Measurements from ENCODE around the gene SOBP.
"Not testable (repeated sequence)": the region's sequence is repeated elsewhere in the genome, so short reads cannot be mapped to it uniquely, and the experiment has no call there.

Gene SOBP

GRCh38 chr6:107550241-107550840 lies 60.4 kb downstream of the SOBP start:
- H3K9ac ChIP-seq (ENCODE audit: low read depth, low read length): no peak overlapping the region
- no peak for TF ChIP-seq CTCF (IDR thresholded peaks at IDR 0.05; ENCODE audit: borderline replicate concordance, extremely low read depth, low read length, poor library complexity, severe bottlenecking)
- TF ChIP-seq EZH2 (IDR thresholded peaks at IDR 0.05; ENCODE audit: borderline replicate concordance, low read depth, low read length, severe bottlenecking): no peak
- no peak overlapping the region for H2AFZ ChIP-seq (ENCODE audit: low read depth, low read length)
- no peak overlapping the region for H3K4me2 ChIP-seq (ENCODE audit: insufficient read depth, low read length)
- no peak for DNase-seq
- no peaks in the 10 kb centered on the region for H4K20me1 ChIP-seq (ENCODE audit: insufficient read depth, low read length)
- H3K9me3 ChIP-seq (ENCODE audit: insufficient read depth, low read length, severe bottlenecking): no peaks in the 10 kb centered on the region
- no peak for ATAC-seq (ENCODE audit: insufficient read depth, low read depth)
- H3K4me3 ChIP-seq (ENCODE audit: low read depth in 1 of 2, low read length in 2 of 2): no peak overlapping the region
- 0 out of 2 replicates have a peak, but pooled peaks cover 5% of the 10 kb centered on the region for H3K36me3 ChIP-seq (ENCODE audit: insufficient read depth, low read length)
- H3K4me1 ChIP-seq (ENCODE audit: insufficient read depth, low read length): no peaks in the 10 kb centered on the region
- H3K79me2 ChIP-seq (ENCODE audit: insufficient read depth, low read length): no peaks in the 10 kb centered on the region
- no peak overlapping the region for H3K27ac ChIP-seq (ENCODE audit: low read length)
- H3K27me3 ChIP-seq (ENCODE audit: insufficient read depth, low read length, poor library complexity): no peaks in the 10 kb centered on the region

GRCh38 chr6:107550906-107551305 lies 61.0 kb downstream of the SOBP start:
- no peak for TF ChIP-seq CTCF (IDR thresholded peaks at IDR 0.05; ENCODE audit: borderline replicate concordance, extremely low read depth, low read length, poor library complexity, severe bottlenecking)
- no peak for TF ChIP-seq EZH2 (IDR thresholded peaks at IDR 0.05; ENCODE audit: borderline replicate concordance, low read depth, low read length, severe bottlenecking)
- no peaks in the 10 kb centered on the region for H3K4me1 ChIP-seq (ENCODE audit: insufficient read depth, low read length)
- no peak overlapping the region for H3K27ac ChIP-seq (ENCODE audit: low read length)
- DNase-seq: no peak
- no peak overlapping the region for H3K4me2 ChIP-seq (ENCODE audit: insufficient read depth, low read length)
- 0 out of 2 replicates have a peak, but pooled peaks cover 5% of the 10 kb centered on the region for H3K36me3 ChIP-seq (ENCODE audit: insufficient read depth, low read length)
- no peak overlapping the region for H3K4me3 ChIP-seq (ENCODE audit: low read depth in 1 of 2, low read length in 2 of 2)
- ATAC-seq (ENCODE audit: insufficient read depth, low read depth): no peak
- H2AFZ ChIP-seq (ENCODE audit: low read depth, low read length): no peak overlapping the region
- no peak overlapping the region for H3K9ac ChIP-seq (ENCODE audit: low read depth, low read length)
- no peaks in the 10 kb centered on the region for H3K9me3 ChIP-seq (ENCODE audit: insufficient read depth, low read length, severe bottlenecking)
- no peaks in the 10 kb centered on the region for H3K27me3 ChIP-seq (ENCODE audit: insufficient read depth, low read length, poor library complexity)
- H4K20me1 ChIP-seq (ENCODE audit: insufficient read depth, low read length): no peaks in the 10 kb centered on the region
- H3K79me2 ChIP-seq (ENCODE audit: insufficient read depth, low read length): no peaks in the 10 kb centered on the region

GRCh38 chr6:107553121-107553520 lies 63.2 kb downstream of the SOBP start:
- not testable (repeated sequence) for H2AFZ ChIP-seq (ENCODE audit: low read depth, low read length); ATAC-seq (ENCODE audit: insufficient read depth, low read depth); H3K27me3 ChIP-seq (ENCODE audit: insufficient read depth, low read length, poor library complexity); H3K4me2 ChIP-seq (ENCODE audit: insufficient read depth, low read length); H4K20me1 ChIP-seq (ENCODE audit: insufficient read depth, low read length); H3K9ac ChIP-seq (ENCODE audit: low read depth, low read length); DNase-seq; H3K9me3 ChIP-seq (ENCODE audit: insufficient read depth, low read length, severe bottlenecking); H3K36me3 ChIP-seq (ENCODE audit: insufficient read depth, low read length); H3K4me3 ChIP-seq (ENCODE audit: low read depth in 1 of 2, low read length in 2 of 2); H3K27ac ChIP-seq (ENCODE audit: low read length); H3K79me2 ChIP-seq (ENCODE audit: insufficient read depth, low read length); H3K4me1 ChIP-seq (ENCODE audit: insufficient read depth, low read length)

DNA sequence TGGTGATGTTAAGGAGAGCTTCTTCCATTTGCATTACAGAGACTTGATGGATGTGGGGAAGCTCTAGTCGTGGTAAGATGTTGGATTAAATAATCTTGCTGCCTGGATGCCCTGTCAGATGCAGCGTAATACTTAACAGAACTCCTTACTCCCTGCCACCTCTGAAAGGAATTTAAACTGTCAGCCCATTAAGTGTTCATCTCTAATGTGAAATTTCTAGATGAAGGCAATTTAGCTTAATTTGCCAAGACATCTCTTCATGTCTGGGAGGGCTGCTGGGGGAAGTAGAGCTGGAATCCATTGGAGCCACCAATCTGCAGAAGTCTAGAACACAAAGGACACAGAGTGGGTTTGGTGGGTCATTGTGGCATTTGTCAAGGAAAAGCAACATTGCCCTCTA lies 64.4 kb downstream of the SOBP start:
- no peak overlapping the region for H3K9ac ChIP-seq (ENCODE audit: low read depth, low read length)
- H3K36me3 ChIP-seq (ENCODE audit: insufficient read depth, low read length): 0 out of 2 replicates have a peak, but pooled peaks cover 5% of the 10 kb centered on the region
- no peaks in the 10 kb centered on the region for H4K20me1 ChIP-seq (ENCODE audit: insufficient read depth, low read length)
- H3K79me2 ChIP-seq (ENCODE audit: insufficient read depth, low read length): no peaks in the 10 kb centered on the region
- H3K27ac ChIP-seq (ENCODE audit: low read length): 0 out of 2 replicates have a peak overlapping the region, but pooled peaks have one; percentile 12
- no peaks in the 10 kb centered on the region for H3K9me3 ChIP-seq (ENCODE audit: insufficient read depth, low read length, severe bottlenecking)
- TF ChIP-seq CTCF (IDR thresholded peaks at IDR 0.05; ENCODE audit: borderline replicate concordance, extremely low read depth, low read length, poor library complexity, severe bottlenecking) (no peak), EZH2 (IDR thresholded peaks at IDR 0.05; ENCODE audit: borderline replicate concordance, low read depth, low read length, severe bottlenecking) (no peak)
- H3K27me3 ChIP-seq (ENCODE audit: insufficient read depth, low read length, poor library complexity): no peaks in the 10 kb centered on the region
- H3K4me2 ChIP-seq (ENCODE audit: insufficient read depth, low read length): no peak overlapping the region
- H3K4me3 ChIP-seq (ENCODE audit: low read depth in 1 of 2, low read length in 2 of 2): no peak overlapping the region
- H2AFZ ChIP-seq (ENCODE audit: low read depth, low read length): no peak overlapping the region
- no peak for ATAC-seq (ENCODE audit: insufficient read depth, low read depth)
- no peak for DNase-seq
- H3K4me1 ChIP-seq (ENCODE audit: insufficient read depth, low read length): no peaks in the 10 kb centered on the region
